Activated CD4-positive, alpha-beta T cell treated with anti-CD3 and anti-CD28 coated beads for 24 hours (primary cell): ENCODE data around the gene PPP2R5C.
"Not testable (repeated sequence)": the region's sequence is repeated elsewhere in the genome, so short reads cannot be mapped to it uniquely, and the experiment has no call there.

Source experiments
- DNase-seq, 2 donors: peaks; one replicate each; pipeline ENCODE4 v3.0.0-alpha.2; 2020; ENCODE audit warnings: low read depth in 2 of 2

Gene PPP2R5C

DNA sequence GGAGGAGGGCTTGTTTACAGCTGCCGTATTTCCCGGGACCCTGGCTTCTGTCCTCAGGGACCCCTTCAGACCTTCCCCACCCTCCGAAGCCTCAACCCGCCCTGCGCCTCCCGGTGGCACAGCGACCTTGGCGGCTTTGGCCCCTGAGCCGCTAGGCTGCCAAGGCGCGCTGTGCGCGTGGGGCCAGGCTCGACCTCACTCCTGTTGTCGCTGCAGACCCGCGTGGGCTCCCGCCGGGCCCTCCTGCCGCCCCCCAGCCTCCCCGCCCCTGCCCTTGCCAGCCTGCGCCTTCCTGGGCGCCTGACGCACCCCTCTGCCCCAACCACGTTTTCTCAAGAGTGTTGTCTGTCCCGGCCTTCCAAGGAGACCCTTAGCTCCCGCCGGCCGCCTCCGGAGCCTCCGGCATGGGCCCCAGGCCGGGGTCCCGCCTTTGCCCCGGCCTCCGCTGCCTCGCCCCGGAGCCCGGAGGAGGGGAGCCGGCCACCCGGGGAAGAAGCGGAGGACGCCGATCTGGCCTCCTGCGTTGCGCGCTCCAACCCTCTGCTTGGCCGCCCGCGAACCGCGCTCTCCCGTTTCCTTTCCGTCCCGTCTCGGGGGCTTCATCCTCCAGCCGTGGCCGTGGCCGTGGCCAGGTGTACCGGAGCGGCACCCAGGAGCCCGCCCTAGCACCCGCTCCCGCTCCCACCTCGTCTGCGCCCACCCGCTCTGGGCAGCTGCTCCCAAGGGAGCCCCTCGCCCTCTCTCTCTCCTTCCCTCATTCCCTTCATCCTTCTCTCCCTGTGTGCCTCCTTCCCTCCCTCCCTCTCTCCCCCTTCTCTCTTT is 19.9 kb downstream of the PPP2R5C start:
- peak in 1 of 2 donors; percentile 22 for DNase-seq

DNA sequence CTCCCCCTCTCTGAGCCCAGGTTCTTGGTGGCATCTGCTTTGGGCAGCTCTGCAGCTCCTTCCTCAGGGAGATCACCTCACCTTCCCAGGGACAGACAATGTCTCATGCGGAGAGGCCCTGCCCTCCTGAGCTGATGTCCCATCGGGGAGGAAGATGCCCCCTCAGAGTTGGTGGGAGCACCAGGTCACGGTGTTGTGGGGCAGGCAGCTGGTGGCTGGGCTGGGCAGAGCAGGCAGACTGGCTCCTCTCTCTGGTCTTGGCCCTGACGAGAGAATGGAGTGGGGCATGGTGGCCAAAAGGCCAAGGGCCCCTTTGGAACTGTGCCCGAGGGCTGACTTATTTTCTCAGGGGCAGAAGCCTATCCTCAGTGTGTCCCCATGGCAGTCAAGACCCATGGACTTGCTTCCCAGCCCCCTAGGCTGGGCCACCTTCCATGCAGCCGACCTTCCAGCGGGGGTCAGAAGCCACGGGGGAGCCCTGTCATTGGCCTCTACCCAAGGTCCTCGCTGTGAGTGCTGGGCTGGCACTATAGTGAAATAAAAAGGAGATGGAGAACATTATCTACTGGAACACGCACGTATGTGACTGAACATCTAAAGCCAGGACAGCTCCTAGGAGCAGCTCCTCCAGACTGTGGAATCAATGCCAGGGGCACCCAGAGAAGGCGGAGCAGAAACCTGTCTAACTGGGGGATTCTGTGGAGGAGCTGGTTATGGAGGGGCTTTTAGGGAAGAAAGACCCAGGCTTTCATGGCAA is 21.9 kb downstream of the PPP2R5C start:
- DNase-seq: no peak

GRCh38 chr14:101784631-101785030 is 23.1 kb downstream of the PPP2R5C start:
- DNase-seq: no peak

- DNase-seq: no peak
These were observed 26.6 kb downstream of the PPP2R5C start for GRCh38 chr14:101788016-101788635.

GRCh38 chr14:101789222-101789621 is 27.7 kb downstream of the PPP2R5C start:
- DNase-seq: no peak

DNA sequence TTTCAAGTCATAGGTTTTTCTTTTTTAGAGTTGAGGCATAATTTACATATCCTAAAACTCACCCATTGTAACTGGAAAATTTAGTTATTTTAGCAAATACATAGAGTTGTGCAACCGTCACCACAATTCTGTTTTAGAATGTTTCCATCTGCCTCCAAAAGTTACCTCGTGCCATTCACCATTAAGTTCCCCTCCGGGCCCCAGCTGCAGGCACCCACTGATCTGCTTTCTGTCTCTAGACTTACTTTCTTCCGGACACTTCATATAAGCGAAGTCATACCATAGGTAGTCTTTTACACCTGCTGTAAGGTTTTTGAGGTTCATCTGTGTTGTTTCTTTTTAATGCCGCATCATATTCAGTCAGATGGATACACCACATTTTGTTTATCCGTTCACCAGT is 28.7 kb downstream of the PPP2R5C start:
- no peak for DNase-seq

GRCh38 chr14:101791919-101792572 is 30.5 kb downstream of the PPP2R5C start:
- no peak for DNase-seq

GRCh38 chr14:101796016-101796415 is 34.5 kb downstream of the PPP2R5C start:
- no peak for DNase-seq

DNA sequence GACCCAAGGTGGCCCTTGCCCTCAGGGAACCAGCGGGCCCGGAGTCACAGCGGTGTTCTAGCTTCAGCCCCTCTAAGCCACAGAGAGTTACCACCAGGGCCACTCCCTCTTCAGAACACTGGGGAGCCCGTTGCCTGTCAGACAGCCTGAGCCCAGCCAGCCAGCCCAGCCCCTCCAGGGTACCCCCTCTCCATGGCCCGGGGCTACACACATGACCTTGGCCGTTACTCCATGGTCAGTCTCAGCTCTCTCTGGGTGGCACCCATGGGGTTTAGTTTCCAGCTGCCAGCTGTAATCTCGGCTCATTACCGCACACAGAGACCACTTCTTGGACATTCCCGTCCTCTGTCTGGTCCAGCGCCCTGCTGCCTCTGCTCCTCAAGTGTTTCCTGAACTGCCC is 35.0 kb downstream of the PPP2R5C start:
- no peak for DNase-seq

DNA sequence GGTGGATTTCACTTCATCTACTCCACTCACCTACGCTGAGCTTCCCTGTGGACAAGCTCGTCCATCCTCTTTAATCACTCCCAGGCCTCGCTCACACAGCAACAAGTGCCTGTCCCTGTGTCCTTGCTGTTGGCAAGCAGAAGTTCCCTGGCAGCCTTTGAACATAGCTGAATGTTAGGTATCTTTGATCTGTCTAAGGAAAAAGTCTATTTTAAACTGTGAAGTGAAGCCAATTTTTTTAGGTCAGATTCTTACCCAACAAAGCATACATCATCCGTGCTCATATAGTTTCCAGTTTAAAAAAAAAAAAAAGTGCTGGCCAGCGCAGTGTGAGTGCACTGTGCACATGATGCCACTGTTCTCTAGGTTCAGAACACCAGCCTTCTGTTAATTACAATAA is 36.3 kb downstream of the PPP2R5C start:
- DNase-seq: no peak

- DNase-seq: not testable (repeated sequence)
These were observed 42.9 kb downstream of the PPP2R5C start for GRCh38 chr14:101804373-101804772.

DNA sequence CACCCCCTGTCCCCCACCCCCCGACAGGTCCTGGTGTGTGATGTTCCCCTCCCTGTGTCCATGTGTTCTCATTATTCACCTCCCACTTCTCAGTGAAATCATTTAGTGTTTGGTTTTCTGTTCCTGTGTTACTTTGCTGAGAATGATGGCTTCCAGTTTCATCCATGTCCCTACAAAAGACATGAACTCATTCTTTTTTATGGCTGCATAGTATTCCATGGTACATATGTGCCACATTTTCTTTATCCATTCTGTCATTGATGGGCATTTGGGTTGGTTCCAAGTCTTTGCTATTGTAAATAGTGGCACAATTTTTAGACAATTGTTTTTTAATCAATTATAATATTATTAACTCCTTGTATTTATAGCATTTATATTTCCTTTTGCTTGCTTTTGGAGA is 44.7 kb downstream of the PPP2R5C start:
- not testable (repeated sequence) for DNase-seq

GRCh38 chr14:101808020-101808641 is 46.6 kb downstream of the PPP2R5C start:
- DNase-seq: no peak

DNA sequence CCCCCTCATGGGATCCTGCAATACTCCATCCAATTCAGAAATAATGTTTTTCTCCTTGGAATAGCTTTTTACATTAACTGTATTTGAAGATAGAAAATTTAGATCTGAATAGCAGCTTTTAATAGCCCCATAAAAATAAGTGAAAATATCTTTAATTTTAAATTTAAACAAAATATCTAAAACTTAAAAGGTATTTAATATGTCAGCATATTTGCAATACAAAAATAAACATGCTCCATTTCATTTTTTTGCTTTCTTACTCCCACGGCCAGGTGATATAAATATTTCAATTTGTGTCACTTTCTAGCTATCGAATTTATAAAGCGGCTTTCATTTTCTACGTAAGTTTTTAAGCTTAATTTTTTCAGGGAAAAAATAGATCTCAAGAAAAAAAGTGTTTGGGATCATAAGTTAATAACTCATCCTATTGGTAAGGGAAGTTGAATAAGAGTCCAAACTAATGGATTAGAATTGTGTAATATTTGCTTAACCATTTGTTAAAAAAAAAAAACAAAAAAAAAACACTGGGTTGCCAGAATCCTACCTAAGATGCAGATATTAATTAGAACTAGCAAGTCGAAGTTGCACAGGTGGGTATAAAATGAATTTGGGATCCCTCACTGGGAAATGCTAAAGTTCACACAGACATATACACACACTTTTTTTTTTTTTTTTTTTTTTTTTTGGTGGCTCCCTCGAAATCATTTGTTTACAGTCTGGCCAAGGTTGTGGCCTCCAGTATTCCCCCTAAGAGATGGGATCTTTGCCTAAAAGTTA is 47.6 kb downstream of the PPP2R5C start:
- no peak for DNase-seq

- peak; percentile 64 to 65 for DNase-seq
These were observed 48.4 kb downstream of the PPP2R5C start for GRCh38 chr14:101809671-101810514.

GRCh38 chr14:101810897-101811621 is 49.5 kb downstream of the PPP2R5C start:
- no peak for DNase-seq

GRCh38 chr14:101812071-101812470 is 50.6 kb downstream of the PPP2R5C start:
- DNase-seq: no peak

DNA sequence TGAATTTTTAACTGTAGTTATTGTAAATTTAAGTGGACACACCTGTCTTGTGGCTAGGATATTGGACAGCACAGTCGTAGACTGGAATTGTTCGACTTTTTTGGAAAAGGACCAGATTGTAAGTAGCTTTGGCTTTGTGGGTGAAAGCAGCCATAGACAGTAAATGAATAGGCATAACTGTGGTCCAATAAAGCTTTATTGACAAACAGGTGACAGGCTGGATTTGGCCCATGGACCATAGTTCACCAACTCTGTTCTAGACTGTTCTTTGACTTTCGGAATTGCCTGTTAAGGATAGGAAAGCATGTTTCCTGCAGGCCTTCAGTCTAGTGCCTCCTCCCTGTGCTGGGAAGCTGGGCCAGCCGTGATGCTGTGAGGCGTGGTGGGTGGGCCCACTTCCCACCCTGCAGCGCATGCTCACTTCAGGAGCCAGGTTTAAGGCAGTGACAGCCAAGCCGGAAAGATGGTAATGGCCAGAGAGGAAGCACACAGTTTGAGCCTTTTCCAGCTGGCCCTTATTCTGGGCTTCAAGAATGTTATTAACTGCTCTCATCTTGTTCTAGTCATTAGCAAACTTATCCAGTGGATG is 51.8 kb downstream of the PPP2R5C start:
- no peak for DNase-seq

- no peak for DNase-seq
These were observed 52.3 kb downstream of the PPP2R5C start for GRCh38 chr14:101813833-101814232.
